HuH-7.5 (cell line): ENCODE results near the gene DPT.

ENCODE experiments used
- DNase-seq: peaks from one replicate; pipeline ENCODE4 v3.0.0; 2011; ENCODE audit warnings: low spot score

The DPT gene

GRCh38 chr1:168664069-168664834 is 64.8 kb downstream of the DPT start:
- no peak for DNase-seq

- DNase-seq = no peak
Observed at GRCh38 chr1:168656485-168656884, 72.5 kb downstream of the DPT start.

GRCh38 chr1:168654198-168654915 is 74.6 kb downstream of the DPT start:
- DNase-seq = no peak

DNA sequence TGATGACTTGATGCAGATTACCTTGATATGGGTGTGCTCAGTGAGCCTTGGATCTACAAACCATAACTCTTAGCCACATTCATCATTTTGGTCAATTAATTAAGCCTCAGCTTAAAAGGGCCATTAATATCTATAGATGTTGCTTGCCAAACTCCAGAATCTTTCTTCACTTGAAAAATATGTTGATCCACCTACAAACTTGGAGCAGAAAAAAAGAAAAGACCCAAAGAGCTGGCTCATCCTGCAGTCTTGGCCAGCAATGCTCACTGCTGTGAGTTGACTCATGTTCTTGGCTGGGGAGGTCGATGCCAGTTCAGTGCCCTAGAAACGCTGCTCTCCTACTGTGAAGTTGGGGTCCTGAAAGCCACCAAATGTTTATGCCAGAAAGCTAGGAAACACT is 75.4 kb downstream of the DPT start:
- no peak for DNase-seq

- DNase-seq = no peak
Observed at GRCh38 chr1:168645721-168646120, 83.3 kb downstream of the DPT start.
